Stimulated activated CD4-positive, alpha-beta T cell treated with anti-CD3 and anti-CD28 coated beads, Interleukin-4, amount 100 ng/mL, for 1 hour (primary cell): ENCODE measurements around the gene KNTC1.

Experiments
- DNase-seq: peaks from one replicate; pipeline ENCODE4 v3.0.0-alpha.2; 2020

Gene KNTC1

DNA sequence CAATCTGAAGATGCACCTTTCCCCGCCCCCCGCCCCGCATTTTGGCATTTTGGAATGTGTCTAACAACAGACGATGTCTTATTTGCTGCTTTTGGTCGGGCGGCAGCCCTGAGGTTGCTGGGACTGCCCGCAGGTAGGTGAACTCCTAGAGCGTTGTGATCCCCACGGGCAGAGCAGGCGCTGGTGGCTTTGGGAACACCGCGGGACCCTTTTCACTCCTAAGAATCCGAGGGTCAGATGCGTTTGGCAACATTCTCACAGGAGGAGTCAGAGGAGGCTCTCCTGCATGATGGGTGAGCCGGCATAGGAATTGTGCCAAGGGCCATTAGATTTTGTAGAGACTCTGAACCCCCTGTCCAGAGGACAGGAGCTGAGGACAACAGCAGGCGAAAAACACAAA, 134.2 kb downstream of the KNTC1 start:
- DNase-seq = no peak

DNA sequence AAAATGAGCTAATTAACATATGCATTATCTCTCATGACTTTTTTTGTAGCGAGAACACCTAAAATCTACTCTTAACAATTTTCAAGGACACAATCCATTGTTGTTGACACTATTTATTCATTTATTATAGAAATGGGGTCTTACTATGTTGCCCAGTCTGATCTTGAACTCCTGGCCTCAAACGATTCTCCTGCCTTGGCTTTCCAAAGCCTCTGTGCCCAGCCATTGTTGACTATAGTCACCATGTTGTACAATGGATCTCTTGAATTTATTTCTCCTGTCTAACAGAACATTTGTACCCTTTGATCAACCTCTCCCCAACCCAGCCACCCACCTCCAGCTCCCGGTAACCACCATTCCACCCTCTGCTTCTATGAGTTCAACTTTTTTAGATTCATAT, 134.9 kb downstream of the KNTC1 start:
- DNase-seq = no peak

DNA sequence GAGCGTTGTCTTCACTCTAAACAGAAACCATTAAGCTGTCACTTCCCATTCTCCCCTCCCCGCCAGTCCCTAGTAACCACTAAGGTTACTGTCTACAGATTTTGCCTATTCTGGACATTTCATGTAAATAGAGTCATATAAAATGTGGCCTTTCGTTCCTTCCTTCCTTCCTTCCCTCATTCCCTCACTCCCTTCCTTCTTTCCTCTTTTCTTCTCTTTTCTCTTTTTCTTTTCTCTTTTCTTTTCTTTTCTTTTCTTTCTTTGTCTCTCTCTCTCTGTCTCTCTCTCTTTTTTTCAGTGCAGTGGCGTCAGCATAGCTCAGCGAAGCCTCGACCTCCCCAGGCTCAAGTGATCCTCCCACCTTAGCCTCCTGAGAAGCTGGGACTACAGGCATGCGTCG, 138.3 kb downstream of the KNTC1 start:
- DNase-seq = no peak

DNA sequence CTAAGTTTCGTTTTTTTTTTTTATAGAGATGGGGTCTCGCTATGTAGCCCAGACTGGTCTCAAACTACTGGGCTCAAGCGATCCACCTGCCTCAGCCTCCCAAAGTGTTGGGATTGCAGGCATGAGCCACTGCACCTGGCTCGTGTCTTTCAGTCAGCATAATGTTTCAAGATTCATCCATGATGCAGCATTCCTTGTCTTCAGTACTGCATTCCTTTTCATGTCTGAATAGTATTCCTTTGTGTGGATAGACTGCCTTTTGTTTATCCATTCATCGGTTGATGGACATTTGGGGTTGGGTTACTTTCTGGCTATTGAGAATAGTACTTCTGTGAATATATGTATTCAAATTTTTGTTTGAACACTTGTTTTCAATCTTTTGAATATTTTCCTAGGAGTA, 138.7 kb downstream of the KNTC1 start:
- no peak for DNase-seq

DNA sequence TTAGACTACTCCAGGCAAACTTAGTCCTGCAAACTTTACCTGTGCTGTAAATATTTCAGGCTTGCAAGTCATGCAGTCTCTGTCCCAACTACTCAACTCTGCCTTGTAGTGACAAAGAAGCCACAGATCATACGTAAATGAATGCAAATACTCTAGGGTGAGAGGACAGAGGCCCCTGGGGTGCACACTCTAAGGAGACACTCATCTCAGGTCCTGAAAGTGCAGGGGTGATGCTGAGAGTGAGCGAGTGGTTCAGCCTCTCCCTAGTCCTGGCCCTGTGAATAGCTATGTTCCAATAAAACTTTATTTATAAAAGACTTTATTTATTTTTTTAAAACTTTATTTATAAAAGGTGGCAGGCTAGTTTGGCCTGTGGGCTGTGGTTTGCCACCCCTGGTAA, 141.2 kb downstream of the KNTC1 start:
- no peak for DNase-seq

DNA sequence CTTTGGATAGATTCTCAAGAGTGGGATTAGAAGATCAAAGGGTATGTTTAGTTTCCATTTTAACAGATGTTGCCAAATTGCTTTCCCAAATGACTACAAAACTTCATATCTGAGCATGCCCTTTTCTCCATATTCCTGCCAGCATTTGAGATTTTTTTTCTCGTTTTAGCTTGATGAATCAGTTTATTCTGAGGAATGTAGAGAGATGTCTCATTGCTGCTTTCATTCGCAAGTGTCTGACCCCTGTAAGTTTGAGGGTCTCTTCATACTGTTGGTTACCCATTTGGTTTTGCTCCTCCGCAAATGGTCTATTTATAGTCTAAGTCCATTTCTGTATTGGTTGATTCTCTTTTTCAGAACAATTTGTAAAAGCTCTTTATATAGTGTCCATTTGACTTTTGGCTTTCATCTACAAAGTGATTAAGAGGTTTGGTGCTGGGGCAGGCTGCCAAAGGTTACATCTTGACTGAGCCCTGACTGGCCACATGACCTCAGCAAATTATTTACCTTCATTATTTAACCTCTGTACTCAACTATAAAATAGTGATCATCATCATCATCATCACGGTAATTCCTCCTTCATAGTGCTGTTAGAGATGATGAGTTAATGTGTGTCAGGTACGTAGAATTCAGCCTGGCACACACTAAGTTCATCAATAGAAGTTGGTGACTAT, 142.5 kb downstream of the KNTC1 start:
- DNase-seq = no peak

DNA sequence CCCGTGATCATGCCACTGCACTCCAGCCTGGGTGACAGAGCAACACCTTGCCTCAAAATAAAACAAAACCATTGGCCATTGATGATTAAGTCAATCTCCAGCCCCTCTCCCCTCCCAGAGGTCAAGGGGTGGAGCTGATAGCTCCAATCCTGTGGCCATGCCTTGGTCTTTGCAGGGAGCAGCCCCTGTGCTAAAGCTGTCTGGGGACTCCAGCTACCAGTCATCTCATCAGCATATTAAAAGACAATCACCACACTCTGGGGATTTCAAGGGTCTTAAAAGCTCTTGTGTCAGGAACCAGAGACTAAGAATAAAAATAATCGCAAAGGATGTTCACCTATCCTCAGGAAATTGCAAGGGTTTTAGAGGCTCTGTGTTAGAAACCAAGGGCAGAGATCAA, 145.5 kb downstream of the KNTC1 start:
- no peak for DNase-seq
